ENCODE measurements around the gene CYSRT1. TPM values are rescaled to one million over a fixed set of nuclear protein-coding genes. Genes with fewer than 3 reads are reported as not detected.

Gene CYSRT1
- total and polyA plus RNA-seq, 8 donors, result 0.92 to 47.3 (median 3.4) TPM; not detected in 3

GRCh38 chr9:137218754-137219271 lies 6.2 kb upstream of the CYSRT1 start:
- Histone ChIP-seq H3K9me3 (no peaks in the 10 kb centered on the region), H3K36me3 (peaks cover 10 to 29% (median 19%) of the 10 kb centered on the region in 4 donors), H3K4me3 (peak overlapping the region; percentile 36 to 46 (median 42)), H3K4me1 (peaks cover 34 to 68% (median 65%) of the 10 kb centered on the region in 4 donors), H3K27ac (peak overlapping the region; percentile 87 to 91 (median 89)), H3K27me3 (peaks cover 0 to 14% (median 0%) of the 10 kb centered on the region in 3 donors)
- DNase-seq, result peak; percentile 86 to 89
- 24 to 46% (median 35%) methylated on average over 3 to 12 of the region's 12 CpGs for WGBS, 5 donors
- TF ChIP-seq EP300 (IDR thresholded peaks at IDR 0.05) (no peak), POLR2AphosphoS5 (IDR thresholded peaks at IDR 0.05) (peak in 2 of 3 donors; percentile 90 to 93), CTCF (IDR thresholded peaks at IDR 0.05) (no peak), POLR2A (IDR thresholded peaks at IDR 0.05) (peak in 2 of 4 donors; percentile 11 to 45)
- intact Hi-C loops (cut with DNase I; ENCODE audit: low total_unique reads), result no loop called here

GRCh38 chr9:137219757-137220316 lies 5.1 kb upstream of the CYSRT1 start:
- Histone ChIP-seq H3K36me3 (peaks cover 4 to 20% (median 15%) of the 10 kb centered on the region in 4 donors), H3K27me3 (peaks cover 0 to 14% (median 0%) of the 10 kb centered on the region in 3 donors), H3K4me1 (peaks cover 44 to 78% (median 75%) of the 10 kb centered on the region in 4 donors), H3K9me3 (no peaks in the 10 kb centered on the region), H3K27ac (peak overlapping the region in 3 of 5 donors; percentile 16 to 40 (median 18)), H3K4me3 (peak overlapping the region in 1 of 4 donors; percentile 9)
- DNase-seq, result no peak
- 68 to 93% (median 87%) methylated on average over 3 to 10 of the region's 10 CpGs for WGBS, 5 donors
- TF ChIP-seq POLR2A (IDR thresholded peaks at IDR 0.05), result no peak
- TF ChIP-seq POLR2AphosphoS5 (IDR thresholded peaks at IDR 0.05), result no peak
- TF ChIP-seq CTCF (IDR thresholded peaks at IDR 0.05), result no peak
- no peak for TF ChIP-seq EP300 (IDR thresholded peaks at IDR 0.05)
- intact Hi-C loops (cut with DNase I; ENCODE audit: low total_unique reads), result no loop called here

- intact Hi-C loops (cut with DNase I; ENCODE audit: low total_unique reads), result no loop called here
- Histone ChIP-seq H3K27ac (peak overlapping the region in 2 of 5 donors; percentile 16 to 64), H3K36me3 (peaks cover 0 to 13% (median 8%) of the 10 kb centered on the region in 4 donors), H3K27me3 (peaks cover 0 to 14% (median 0%) of the 10 kb centered on the region in 3 donors), H3K9me3 (no peaks in the 10 kb centered on the region), H3K4me1 (peaks cover 45 to 85% (median 82%) of the 10 kb centered on the region in 4 donors), H3K4me3 (peak overlapping the region in 1 of 4 donors; percentile 1)
- WGBS, 5 donors, result 87 to 89% (median 89%) methylated on average over 24 to 52 of the region's 52 CpGs
- DNase-seq, result peak in 1 of 2 donors; percentile 32
- TF ChIP-seq EP300 (IDR thresholded peaks at IDR 0.05) (no peak), CTCF (IDR thresholded peaks at IDR 0.05) (no peak), POLR2A (IDR thresholded peaks at IDR 0.05) (no peak), POLR2AphosphoS5 (IDR thresholded peaks at IDR 0.05) (no peak)
These were observed 4.5 kb upstream of the CYSRT1 start for GRCh38 chr9:137220317-137221094.

- DNase-seq, result no peak
- no peak for TF ChIP-seq EP300 (IDR thresholded peaks at IDR 0.05)
- TF ChIP-seq POLR2A (IDR thresholded peaks at IDR 0.05), result no peak
- no peak for TF ChIP-seq CTCF (IDR thresholded peaks at IDR 0.05)
- no peak for TF ChIP-seq POLR2AphosphoS5 (IDR thresholded peaks at IDR 0.05)
- H3K4me3 ChIP-seq, result peak overlapping the region; percentile 44 to 58 (median 46)
These were observed 3.9 kb upstream of the CYSRT1 start for GRCh38 chr9:137221095-137221505.

More at GRCh38 chr9:137221095-137221505, 3.9 kb upstream of the CYSRT1 start:
- intact Hi-C loops (cut with DNase I; ENCODE audit: low total_unique reads), result no loop called here
- Histone ChIP-seq H3K27me3 (peaks cover 0 to 14% (median 0%) of the 10 kb centered on the region in 3 donors), H3K9me3 (no peaks in the 10 kb centered on the region), H3K27ac (peak overlapping the region in 4 of 5 donors; percentile 61 to 73 (median 64)), H3K4me1 (peaks cover 45 to 91% (median 86%) of the 10 kb centered on the region in 4 donors), H3K36me3 (peaks cover 0 to 7% (median 4%) of the 10 kb centered on the region in 4 donors)
- 69 to 86% (median 81%) methylated on average over 7 to 14 of the region's 14 CpGs for WGBS, 5 donors
